Measurements from ENCODE around the gene BRD3. TPM values are rescaled to one million over a fixed set of nuclear protein-coding genes. Genes with fewer than 3 reads are reported as not detected.

The BRD3 gene
- total RNA-seq, 1 donor from 2014 or later: 20.9 TPM

DNA sequence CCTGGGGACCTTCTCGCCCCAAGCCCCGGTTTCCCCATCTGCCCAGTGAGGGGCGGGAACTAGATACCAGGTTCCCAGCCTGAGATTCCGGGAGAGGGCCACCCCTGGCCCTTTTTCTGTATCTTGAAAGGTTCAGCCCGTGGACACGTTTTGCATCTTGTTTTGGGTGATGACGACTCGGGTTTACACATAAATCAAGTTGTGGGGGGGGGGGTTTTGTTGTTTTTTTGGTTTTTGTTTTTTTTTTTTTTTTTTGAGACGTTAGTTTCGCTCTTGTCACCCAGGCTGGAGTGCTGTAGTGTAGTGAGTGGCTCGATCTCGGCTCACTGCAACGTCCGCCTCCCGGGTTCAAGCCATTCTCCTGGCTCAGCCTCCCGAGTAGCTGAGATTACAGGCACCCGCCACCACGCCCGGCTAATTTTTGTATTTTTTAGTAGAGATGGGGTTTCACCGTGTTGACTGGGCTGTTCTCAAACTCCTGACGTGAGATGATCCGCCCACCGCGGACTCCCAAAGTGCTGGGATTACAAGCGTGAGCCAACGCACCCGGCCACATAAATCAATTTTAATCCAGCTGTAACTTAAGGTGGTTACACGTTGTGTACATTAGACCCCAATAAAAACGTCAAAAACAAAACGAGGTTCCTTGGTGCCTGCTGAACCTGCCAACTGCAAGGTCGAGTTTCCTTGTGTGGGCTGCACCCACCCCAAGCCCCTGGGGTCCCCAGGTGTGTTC lies 1.1 kb upstream of the BRD3 start:
- H3K36me3 ChIP-seq (ENCODE audit: control insufficient read depth in 3 of 3, insufficient read depth in 3 of 3, low read length in 3 of 3): no peaks in the 10 kb centered on the region
- H3K9ac ChIP-seq (ENCODE audit: low read depth in 1 of 3, low read length in 3 of 3): peak overlapping the region; percentile 72 to 89 (median 75)
- no peaks in the 10 kb centered on the region for H3K9me3 ChIP-seq (ENCODE audit: control insufficient read depth in 3 of 3, low read length in 3 of 3)
- H3K27me3 ChIP-seq (ENCODE audit: control insufficient read depth in 3 of 3, insufficient read depth in 3 of 3, low read length in 3 of 3): peaks cover 0 to 4% (median 0%) of the 10 kb centered on the region in 3 donors
- peak overlapping the region; percentile 75 to 81 (median 78) for H3K4me3 ChIP-seq (ENCODE audit: low read length in 3 of 3)
- peaks cover 20 to 29% (median 28%) of the 10 kb centered on the region in 3 donors for H3K4me1 ChIP-seq (ENCODE audit: control insufficient read depth in 3 of 3, insufficient read depth in 3 of 3, low read length in 3 of 3)
- H3K27ac ChIP-seq (ENCODE audit: low read depth, low read length): peak overlapping the region; percentile 89

DNA sequence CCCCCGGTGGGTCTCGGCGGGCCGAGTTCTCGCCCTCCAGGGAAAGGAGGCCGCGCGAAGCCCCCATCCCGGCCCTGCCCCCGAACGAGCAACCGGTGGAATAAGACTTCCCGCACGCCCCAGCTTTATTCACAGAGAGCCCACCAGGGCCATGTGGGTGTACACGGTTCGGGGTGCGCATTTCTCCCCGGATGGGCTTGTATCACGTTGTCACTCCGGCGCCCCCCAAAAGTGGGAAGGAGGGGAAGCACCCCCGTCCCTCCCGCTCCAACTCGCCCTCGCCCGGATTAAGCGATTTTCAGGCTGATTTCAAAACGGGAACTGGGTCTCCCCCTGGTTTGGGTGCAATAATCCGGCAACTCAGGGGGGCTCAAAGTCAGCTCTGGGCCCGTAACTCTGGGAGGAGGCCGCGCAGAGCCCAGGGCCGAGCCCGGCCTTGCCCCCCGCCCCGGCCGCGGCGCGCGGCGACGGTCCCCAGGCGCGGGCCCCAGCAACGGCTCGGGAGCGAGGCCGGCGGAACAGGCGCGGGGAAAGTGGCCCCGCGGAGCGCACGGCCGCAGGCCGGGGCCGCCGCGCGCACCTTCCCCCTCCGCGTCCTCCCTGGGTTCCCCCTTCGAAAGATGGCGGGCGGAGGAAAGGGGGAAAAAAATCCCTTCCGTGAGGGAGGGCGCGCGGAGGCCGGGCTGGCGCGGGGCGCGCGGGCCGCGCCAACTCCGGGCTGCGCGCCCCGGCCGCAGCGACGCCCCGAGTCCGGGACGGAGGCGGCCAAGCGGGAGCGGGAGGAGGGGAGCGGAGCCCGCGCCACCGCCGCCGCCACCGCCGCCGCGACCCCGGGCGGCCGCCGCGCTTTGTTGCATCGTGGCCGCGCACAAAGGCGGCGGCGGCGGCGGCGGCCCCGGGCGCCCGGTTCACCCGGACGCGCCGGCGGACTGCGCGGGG lies 644 bp downstream of the BRD3 start:
- Histone ChIP-seq H3K36me3 (ENCODE audit: control insufficient read depth in 3 of 3, insufficient read depth in 3 of 3, low read length in 3 of 3) (no peaks in the 10 kb centered on the region), H3K9ac (ENCODE audit: low read depth in 1 of 3, low read length in 3 of 3) (peak overlapping the region; percentile 91 to 93 (median 93)), H3K4me3 (ENCODE audit: low read length in 3 of 3) (peak overlapping the region; percentile 62 to 83 (median 77)), H3K9me3 (ENCODE audit: control insufficient read depth in 3 of 3, low read length in 3 of 3) (no peaks in the 10 kb centered on the region), H3K27me3 (ENCODE audit: control insufficient read depth in 3 of 3, insufficient read depth in 3 of 3, low read length in 3 of 3) (no peaks in the 10 kb centered on the region), H3K27ac (ENCODE audit: low read depth, low read length) (peak overlapping the region; percentile 70), H3K4me1 (ENCODE audit: control insufficient read depth in 3 of 3, insufficient read depth in 3 of 3, low read length in 3 of 3) (peaks cover 38 to 47% (median 46%) of the 10 kb centered on the region in 3 donors)

DNA sequence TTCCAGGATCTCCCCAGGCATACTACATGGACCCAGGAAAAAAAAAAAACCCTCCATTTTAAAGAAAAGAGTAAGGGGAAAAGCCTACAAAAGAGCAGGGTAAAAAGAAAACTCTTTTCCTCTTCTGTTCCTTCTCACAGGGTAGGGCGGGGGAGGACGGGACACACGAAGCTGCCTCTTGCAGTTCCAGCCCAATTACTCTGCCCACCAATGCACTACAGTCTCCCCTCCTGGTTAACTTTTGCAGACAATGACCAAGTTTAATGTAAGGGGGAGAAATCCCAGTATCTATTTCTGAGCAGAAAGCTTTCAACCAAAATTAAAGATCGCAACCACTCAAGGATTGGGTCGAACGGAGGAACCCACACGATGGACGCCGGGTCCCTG lies 1.3 kb downstream of the BRD3 start:
- Histone ChIP-seq H3K9ac (ENCODE audit: low read depth in 1 of 3, low read length in 3 of 3) (peak overlapping the region; percentile 91 to 93 (median 93)), H3K9me3 (ENCODE audit: control insufficient read depth in 3 of 3, low read length in 3 of 3) (no peaks in the 10 kb centered on the region), H3K27me3 (ENCODE audit: control insufficient read depth in 3 of 3, insufficient read depth in 3 of 3, low read length in 3 of 3) (no peaks in the 10 kb centered on the region), H3K36me3 (ENCODE audit: control insufficient read depth in 3 of 3, insufficient read depth in 3 of 3, low read length in 3 of 3) (no peaks in the 10 kb centered on the region), H3K4me1 (ENCODE audit: control insufficient read depth in 3 of 3, insufficient read depth in 3 of 3, low read length in 3 of 3) (peaks cover 44 to 53% (median 52%) of the 10 kb centered on the region in 3 donors), H3K27ac (ENCODE audit: low read depth, low read length) (peak overlapping the region; percentile 70), H3K4me3 (ENCODE audit: low read length in 3 of 3) (peak overlapping the region; percentile 62 to 83 (median 77))

DNA sequence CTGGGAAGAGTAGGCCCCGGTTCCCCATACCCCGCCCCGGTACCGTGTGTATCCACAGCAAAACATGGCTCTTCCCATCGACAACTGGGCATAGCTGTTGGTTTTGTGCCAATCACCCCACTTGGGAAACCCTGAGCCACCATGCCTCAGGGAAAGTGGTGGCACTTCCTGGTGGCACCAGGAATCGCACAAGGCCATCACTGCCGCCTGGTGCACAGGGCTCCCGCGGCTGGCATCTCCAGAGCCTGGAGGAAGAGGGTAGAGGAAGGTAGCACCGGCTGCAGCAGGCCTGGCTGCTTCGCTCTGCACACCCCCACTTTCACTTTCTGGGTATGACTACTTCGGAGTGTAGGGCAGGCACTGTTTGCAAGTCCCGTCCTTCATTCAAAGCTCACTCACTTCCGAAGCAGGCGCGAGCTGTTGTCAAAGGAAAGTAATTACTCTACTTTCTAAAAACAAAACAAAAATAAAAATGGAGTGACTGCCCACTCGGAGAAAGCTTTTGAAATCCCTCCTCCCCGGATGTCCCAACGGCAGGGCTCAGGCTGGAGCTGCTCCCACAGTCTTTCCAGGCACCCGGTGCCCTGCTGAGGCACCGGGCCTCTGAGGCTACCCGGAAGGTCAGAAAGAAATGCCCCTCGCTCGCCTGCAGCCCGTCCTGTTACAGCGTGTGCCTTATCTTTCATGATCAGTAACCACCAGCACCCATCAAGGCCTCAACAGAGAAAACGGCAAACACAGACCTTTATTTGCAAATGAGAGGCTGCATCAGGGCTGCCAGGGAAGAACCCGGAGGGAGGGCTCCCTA lies 2.0 kb downstream of the BRD3 start:
- Histone ChIP-seq H3K36me3 (ENCODE audit: control insufficient read depth in 3 of 3, insufficient read depth in 3 of 3, low read length in 3 of 3) (no peaks in the 10 kb centered on the region), H3K4me1 (ENCODE audit: control insufficient read depth in 3 of 3, insufficient read depth in 3 of 3, low read length in 3 of 3) (peaks cover 51 to 60% (median 59%) of the 10 kb centered on the region in 3 donors), H3K9ac (ENCODE audit: low read depth in 1 of 3, low read length in 3 of 3) (peak overlapping the region; percentile 91 to 93 (median 93)), H3K9me3 (ENCODE audit: control insufficient read depth in 3 of 3, low read length in 3 of 3) (no peaks in the 10 kb centered on the region), H3K4me3 (ENCODE audit: low read length in 3 of 3) (peak overlapping the region; percentile 62 to 83 (median 77)), H3K27me3 (ENCODE audit: control insufficient read depth in 3 of 3, insufficient read depth in 3 of 3, low read length in 3 of 3) (no peaks in the 10 kb centered on the region), H3K27ac (ENCODE audit: low read depth, low read length) (peak overlapping the region; percentile 70)

DNA sequence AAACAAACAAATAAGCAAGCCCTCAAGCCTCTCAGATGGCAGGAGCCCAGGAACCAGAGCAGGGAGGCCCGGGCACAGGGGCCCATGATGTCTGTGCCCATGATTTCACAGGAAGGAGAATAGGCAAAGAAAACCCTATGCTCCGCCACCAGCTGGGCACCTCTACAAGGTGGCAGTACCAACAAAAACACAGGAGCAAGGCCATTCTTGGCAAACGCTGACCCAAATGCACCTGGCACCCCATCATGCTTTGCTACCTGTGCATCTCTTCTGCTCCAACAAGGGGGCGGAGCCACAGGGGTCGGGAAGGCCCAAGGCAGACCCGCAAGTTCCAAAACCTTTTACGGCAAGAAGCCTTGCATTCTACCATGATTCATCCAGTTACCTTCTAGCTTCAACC lies 3.1 kb downstream of the BRD3 start:
- no peak overlapping the region for H3K27ac ChIP-seq (ENCODE audit: low read depth, low read length)
- H3K4me1 ChIP-seq (ENCODE audit: control insufficient read depth in 3 of 3, insufficient read depth in 3 of 3, low read length in 3 of 3): peaks cover 62 to 72% (median 70%) of the 10 kb centered on the region in 3 donors
- H3K9ac ChIP-seq (ENCODE audit: low read depth in 1 of 3, low read length in 3 of 3): peak overlapping the region in 1 of 3 donors; percentile 16
- no peaks in the 10 kb centered on the region for H3K27me3 ChIP-seq (ENCODE audit: control insufficient read depth in 3 of 3, insufficient read depth in 3 of 3, low read length in 3 of 3)
- peak overlapping the region in 2 of 3 donors; percentile 4 to 6 for H3K4me3 ChIP-seq (ENCODE audit: low read length in 3 of 3)
- H3K36me3 ChIP-seq (ENCODE audit: control insufficient read depth in 3 of 3, insufficient read depth in 3 of 3, low read length in 3 of 3): no peaks in the 10 kb centered on the region
- no peaks in the 10 kb centered on the region for H3K9me3 ChIP-seq (ENCODE audit: control insufficient read depth in 3 of 3, low read length in 3 of 3)

DNA sequence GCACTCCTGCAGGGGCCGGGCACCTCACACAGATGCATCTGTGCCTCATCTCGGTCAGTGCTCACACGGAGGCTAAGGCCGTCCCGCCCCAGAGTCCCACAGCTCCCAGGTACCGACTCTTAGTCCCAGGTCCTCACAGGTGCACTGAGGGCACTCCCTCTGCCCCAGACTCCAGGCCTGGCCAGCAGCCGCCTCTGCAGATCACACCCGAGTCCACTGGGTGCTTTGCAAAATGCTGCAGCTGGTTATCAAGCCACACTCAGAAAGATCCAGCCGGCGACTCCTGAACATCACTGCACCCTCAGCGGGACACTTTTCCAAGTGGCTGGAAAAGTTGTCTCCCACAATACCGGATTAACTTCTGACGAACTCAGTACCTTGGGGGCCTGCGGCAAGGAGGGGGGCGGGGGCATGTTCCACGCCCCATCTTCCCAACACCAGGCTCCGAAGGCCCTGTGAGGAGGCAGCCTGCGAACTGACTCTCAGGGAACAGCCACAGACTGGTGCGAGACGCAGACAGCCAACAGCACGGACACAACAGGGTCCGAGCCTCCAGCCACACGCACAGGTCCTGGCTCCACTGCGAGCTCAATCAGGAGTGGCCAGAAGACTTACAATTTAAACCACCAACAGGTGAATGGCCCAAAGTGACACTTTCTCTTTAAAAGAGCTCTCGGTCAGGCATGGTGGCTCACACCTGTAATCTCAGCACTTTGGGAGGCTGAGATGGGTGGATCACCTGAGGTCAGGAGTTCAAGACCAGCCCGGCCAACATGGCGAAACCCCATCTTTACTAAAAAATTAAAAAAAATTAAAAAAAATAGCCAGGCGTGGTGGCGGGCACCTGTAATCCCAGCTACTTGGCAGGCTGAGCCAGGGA lies 4.0 kb downstream of the BRD3 start:
- no peaks in the 10 kb centered on the region for H3K27me3 ChIP-seq (ENCODE audit: control insufficient read depth in 3 of 3, insufficient read depth in 3 of 3, low read length in 3 of 3)
- H3K27ac ChIP-seq (ENCODE audit: low read depth, low read length): no peak overlapping the region
- H3K4me1 ChIP-seq (ENCODE audit: control insufficient read depth in 3 of 3, insufficient read depth in 3 of 3, low read length in 3 of 3): peaks cover 71 to 79% (median 77%) of the 10 kb centered on the region in 3 donors
- peak overlapping the region in 1 of 3 donors; percentile 79 for H3K9ac ChIP-seq (ENCODE audit: low read depth in 1 of 3, low read length in 3 of 3)
- peak overlapping the region in 1 of 3 donors; percentile 3 for H3K4me3 ChIP-seq (ENCODE audit: low read length in 3 of 3)
- peaks cover 0 to 2% (median 0%) of the 10 kb centered on the region in 3 donors for H3K36me3 ChIP-seq (ENCODE audit: control insufficient read depth in 3 of 3, insufficient read depth in 3 of 3, low read length in 3 of 3)
- H3K9me3 ChIP-seq (ENCODE audit: control insufficient read depth in 3 of 3, low read length in 3 of 3): no peaks in the 10 kb centered on the region

DNA sequence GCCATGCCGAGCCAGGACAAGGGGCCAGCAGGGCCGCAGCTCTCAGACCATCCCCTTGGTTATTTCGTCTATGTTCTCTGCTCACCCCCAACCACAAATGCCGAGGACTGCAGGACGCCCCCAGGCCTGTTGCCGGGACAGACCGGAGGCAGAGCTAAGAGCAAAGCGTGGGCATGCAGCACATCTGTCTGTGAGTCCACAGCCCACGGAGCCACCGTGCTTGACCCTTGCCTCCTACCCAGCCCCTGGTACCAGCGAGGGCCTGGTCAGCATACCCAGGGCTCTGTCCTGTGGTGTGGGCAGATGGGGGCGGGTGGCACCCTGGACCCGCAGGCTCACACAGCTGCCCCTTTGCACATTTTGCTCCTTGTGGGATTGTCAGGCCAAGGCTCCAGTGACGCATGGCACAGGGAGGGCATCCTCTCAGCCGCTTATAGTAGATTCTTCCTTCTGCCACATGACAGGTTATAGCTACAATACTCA lies 4.7 kb downstream of the BRD3 start:
- H3K9me3 ChIP-seq (ENCODE audit: control insufficient read depth in 3 of 3, low read length in 3 of 3): no peaks in the 10 kb centered on the region
- peaks cover 78 to 86% (median 84%) of the 10 kb centered on the region in 3 donors for H3K4me1 ChIP-seq (ENCODE audit: control insufficient read depth in 3 of 3, insufficient read depth in 3 of 3, low read length in 3 of 3)
- peak overlapping the region in 2 of 3 donors; percentile 65 to 79 for H3K9ac ChIP-seq (ENCODE audit: low read depth in 1 of 3, low read length in 3 of 3)
- no peaks in the 10 kb centered on the region for H3K27me3 ChIP-seq (ENCODE audit: control insufficient read depth in 3 of 3, insufficient read depth in 3 of 3, low read length in 3 of 3)
- peak overlapping the region; percentile 75 for H3K27ac ChIP-seq (ENCODE audit: low read depth, low read length)
- peak overlapping the region in 2 of 3 donors; percentile 3 to 6 for H3K4me3 ChIP-seq (ENCODE audit: low read length in 3 of 3)
- H3K36me3 ChIP-seq (ENCODE audit: control insufficient read depth in 3 of 3, insufficient read depth in 3 of 3, low read length in 3 of 3): peaks cover 0 to 2% (median 0%) of the 10 kb centered on the region in 3 donors

DNA sequence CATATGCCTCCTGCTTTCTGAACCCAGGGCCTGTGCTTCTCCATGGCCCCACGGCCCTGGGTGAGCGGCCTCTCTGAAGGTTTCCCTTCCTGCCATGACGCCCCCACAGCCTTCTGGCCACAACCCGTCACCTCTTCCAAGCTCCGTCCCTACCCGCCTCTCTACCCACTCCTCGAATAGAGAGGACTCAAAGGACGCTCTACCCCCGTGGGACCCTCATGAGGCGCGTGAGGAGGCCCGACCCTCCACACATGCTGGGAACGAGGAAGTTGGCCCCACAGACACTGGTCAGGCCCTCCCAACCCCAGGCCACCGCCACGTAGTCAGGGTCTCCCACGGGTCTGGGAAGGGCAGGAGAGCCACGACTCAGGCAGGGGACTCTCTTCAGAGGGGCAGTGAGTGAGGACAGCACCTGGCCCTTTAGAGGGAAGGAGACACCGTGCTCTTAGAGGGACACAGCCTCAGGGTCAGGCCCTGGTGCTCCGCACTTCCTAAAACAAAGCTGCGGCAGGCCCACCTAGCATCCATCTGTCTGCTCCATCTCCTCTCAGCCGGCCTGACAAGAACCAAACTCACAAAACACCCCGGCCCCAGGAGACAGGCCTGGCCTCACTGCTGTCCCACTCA lies 5.3 kb downstream of the BRD3 start:
- Histone ChIP-seq H3K27ac (ENCODE audit: low read depth, low read length) (peak overlapping the region; percentile 75), H3K4me3 (ENCODE audit: low read length in 3 of 3) (peak overlapping the region in 2 of 3 donors; percentile 43 to 54), H3K27me3 (ENCODE audit: control insufficient read depth in 3 of 3, insufficient read depth in 3 of 3, low read length in 3 of 3) (no peaks in the 10 kb centered on the region), H3K9me3 (ENCODE audit: control insufficient read depth in 3 of 3, low read length in 3 of 3) (no peaks in the 10 kb centered on the region), H3K36me3 (ENCODE audit: control insufficient read depth in 3 of 3, insufficient read depth in 3 of 3, low read length in 3 of 3) (peaks cover 0 to 2% (median 0%) of the 10 kb centered on the region in 3 donors), H3K4me1 (ENCODE audit: control insufficient read depth in 3 of 3, insufficient read depth in 3 of 3, low read length in 3 of 3) (peaks cover 83 to 92% (median 89%) of the 10 kb centered on the region in 3 donors), H3K9ac (ENCODE audit: low read depth in 1 of 3, low read length in 3 of 3) (peak overlapping the region; percentile 63 to 79 (median 65))
